DOHH2 (cell line): ENCODE measurements around the gene C16orf95.

Experiments
- H3F3A ChIP-seq: fragments of 200-600 bp; sonication (generic), shearing (Covaris generic); 2 replicates; pipeline ENCODE4 v1.6.0; 2016; ENCODE audit warnings: antibody characterized with exemption, mild to moderate bottlenecking; ENCODE audit not compliant: control insufficient read depth, insufficient read depth
- H3K27ac ChIP-seq: fragments of 200-600 bp; sonication (generic); 2 replicates; pipeline ENCODE4 v1.5.1; 2014; ENCODE audit warnings: low read depth, mild to moderate bottlenecking, low read length, moderate library complexity
- H3K27me3 ChIP-seq: fragments of 200-600 bp; sonication (generic); 2 replicates; pipeline ENCODE4 v1.6.1; 2014; ENCODE audit warnings: mild to moderate bottlenecking, low read length, mixed read lengths; ENCODE audit not compliant: control insufficient read depth
- H3K36me3 ChIP-seq: fragments of 200-600 bp; sonication (generic); 2 replicates; pipeline ENCODE4 v1.6.1; 2014; ENCODE audit warnings: mild to moderate bottlenecking, low read length, moderate library complexity, mixed read lengths; ENCODE audit not compliant: control insufficient read depth
- H3K4me1 ChIP-seq: fragments of 200-600 bp; sonication (generic); 2 replicates; pipeline ENCODE4 v1.6.1; 2014; ENCODE audit warnings: mild to moderate bottlenecking, low read length, mixed read lengths; ENCODE audit not compliant: control insufficient read depth
- H3K4me2 ChIP-seq: fragments of 200-600 bp; sonication (generic); 2 replicates; pipeline ENCODE4 v1.6.0; 2014; ENCODE audit warnings: mild to moderate bottlenecking, low read length, moderate library complexity
- H3K4me3 ChIP-seq: fragments of 200-600 bp; sonication (generic); 2 replicates; pipeline ENCODE4 v1.5.1; 2014; ENCODE audit warnings: mild to moderate bottlenecking, low read length, mixed read lengths
- H3K79me2 ChIP-seq: fragments of 200-600 bp; sonication (generic); 2 replicates; pipeline ENCODE4 v1.6.1; 2014; ENCODE audit warnings: mild to moderate bottlenecking, low read length, mixed read lengths; ENCODE audit not compliant: control insufficient read depth
- H3K9me2 ChIP-seq: fragments of 200-600 bp; sonication (generic); replicated peaks from 2 replicates; pipeline ENCODE4 v1.6.1; 2014; ENCODE audit warnings: mild to moderate bottlenecking, low read length, mixed read lengths; ENCODE audit not compliant: control insufficient read depth
- H3K9me3 ChIP-seq: fragments of 200-600 bp; sonication (generic); 2 replicates; pipeline ENCODE4 v1.6.1; 2014; ENCODE audit warnings: antibody characterized with exemption, low read length, mixed read lengths; ENCODE audit not compliant: control insufficient read depth, insufficient read depth
- H4K20me1 ChIP-seq: fragments of 200-600 bp; sonication (generic); 2 replicates; pipeline ENCODE4 v1.6.0; 2014; ENCODE audit warnings: low read depth, mild to moderate bottlenecking, antibody characterized with exemption, low read length, moderate library complexity; ENCODE audit not compliant: control insufficient read depth, insufficient read depth
- CTCF ChIP-seq: fragments of 200-600 bp; sonication (generic); IDR thresholded peaks from one replicate; pipeline ENCODE4 v1.5.1; 2014; ENCODE audit warnings: antibody characterized with exemption, mild to moderate bottlenecking, low read depth, low read length; ENCODE audit not compliant: poor library complexity, severe bottlenecking
- EZH2phosphoT487 ChIP-seq: fragments of 200-600 bp; sonication (generic); IDR thresholded peaks from 2 replicates; pipeline ENCODE4 v1.6.1; 2017; ENCODE audit warnings: borderline replicate concordance, mild to moderate bottlenecking, antibody characterized with exemption, low read length, moderate library complexity, mixed read lengths

C16orf95 gene

DNA sequence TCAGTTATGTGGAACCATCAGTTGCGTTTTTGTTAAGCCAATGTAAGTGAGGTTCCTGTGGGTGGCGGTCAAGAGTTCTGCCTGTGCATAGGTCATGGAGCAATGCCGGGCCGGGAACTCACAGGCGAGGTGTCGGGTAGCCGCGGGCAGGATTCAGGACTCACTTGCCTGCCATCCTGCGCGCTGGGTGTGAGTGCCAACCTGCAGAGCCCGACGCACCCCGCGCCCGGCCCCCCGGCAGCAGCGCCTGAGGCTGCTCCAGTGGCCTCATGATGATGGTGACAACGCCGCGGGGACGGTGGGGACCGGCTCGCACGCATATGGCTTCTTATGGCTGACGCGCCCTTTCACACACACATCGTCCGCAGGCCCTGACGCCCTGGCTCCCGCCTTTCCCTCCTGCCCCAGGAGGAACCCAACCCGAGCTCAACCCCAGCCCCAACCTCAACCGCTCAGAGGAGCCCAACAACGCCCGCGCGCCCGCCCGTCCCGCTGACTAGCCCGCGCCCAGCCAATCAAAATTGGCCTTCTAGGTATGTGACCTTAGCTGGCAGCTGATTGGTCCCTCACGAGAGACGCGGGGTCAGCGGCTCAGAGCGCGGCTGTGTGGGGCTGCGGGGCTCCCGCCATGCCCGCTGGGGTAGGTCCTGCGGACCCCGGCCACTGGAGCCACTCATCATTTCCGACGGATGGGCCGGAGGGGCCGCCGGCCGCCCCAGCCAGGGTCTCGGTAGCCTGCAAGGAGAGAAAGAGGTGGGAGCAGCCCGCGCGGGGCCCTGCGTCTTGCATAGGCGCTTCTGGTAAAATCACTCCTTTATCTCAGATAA lies at the start of gene C16orf95:
Gene C16orf95, minus strand, starts transcription at position 470 of the 827 bp plus-strand sequence. Its CDS starts 150 bp downstream, at position 320.
- Histone ChIP-seq H3K9me3 (no peaks in the 10 kb centered on the region), H3K4me3 (peak within 1 kb of the TSS; percentile 87), H3K4me2 (peak within 1 kb of the TSS; percentile 88), H3K79me2 (peaks cover 33% of the 10 kb centered on the region), H4K20me1 (no peaks in the 10 kb centered on the region), H3K36me3 (peaks cover 19% of the 10 kb centered on the region), H3K9me2 (no peaks in the 10 kb centered on the region), H3K27ac (peak within 1 kb of the TSS; percentile 67), H3F3A (peaks cover 3% of the 10 kb centered on the region; the same call in 1 of the 2 replicates), H3K27me3 (no peaks in the 10 kb centered on the region), H3K4me1 (peaks cover 21% of the 10 kb centered on the region)
- TF ChIP-seq CTCF (peak; percentile 74), EZH2phosphoT487 (no peak)

DNA sequence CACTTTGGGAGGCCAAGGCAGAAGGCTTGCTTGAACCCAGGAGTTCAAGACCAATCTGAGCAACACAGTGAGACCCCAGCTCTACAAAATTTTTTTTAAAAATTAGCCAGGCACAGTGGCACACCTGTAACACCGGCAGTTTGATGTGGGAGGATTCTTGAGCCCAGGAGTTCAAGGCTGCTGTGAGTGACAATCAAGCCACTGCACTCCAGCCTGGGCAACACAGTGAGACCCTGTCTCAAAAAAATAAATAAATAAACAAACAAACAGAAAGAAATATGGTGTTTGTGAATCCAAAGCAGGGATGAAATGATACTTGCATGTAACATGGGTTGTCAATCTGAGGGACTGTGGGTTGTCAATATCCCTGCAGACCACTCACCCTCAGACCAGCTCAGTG lies 49.7 kb upstream of the C16orf95 start:
- TF ChIP-seq CTCF = no peak
- TF ChIP-seq EZH2phosphoT487 = no peak
- Histone ChIP-seq H3K4me1 (peaks cover 27% of the 10 kb centered on the region), H3K27ac (no peak overlapping the region)

DNA sequence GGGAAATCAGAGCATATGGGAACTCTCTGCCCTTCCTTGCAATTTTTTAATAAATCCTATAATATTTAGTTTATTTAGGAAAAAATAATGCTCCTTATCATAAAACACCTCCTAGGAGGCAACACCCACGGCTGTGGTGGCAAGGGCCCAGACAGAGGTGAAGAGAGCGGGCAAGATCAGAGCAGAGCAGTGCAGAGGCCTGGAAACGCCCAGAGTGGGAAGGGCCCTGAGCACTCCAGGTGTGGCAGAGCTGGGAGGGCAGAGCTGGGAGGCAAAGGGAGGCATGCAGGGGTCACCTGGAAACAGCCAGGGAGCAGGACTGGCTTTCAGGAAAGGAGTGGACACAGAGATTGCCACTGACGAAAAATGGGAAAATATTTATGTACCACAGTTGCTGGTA lies 49.1 kb upstream of the C16orf95 start:
- no peak overlapping the region for H3K4me2 ChIP-seq
- no peaks in the 10 kb centered on the region for H3K27me3 ChIP-seq
- TF ChIP-seq CTCF (no peak), EZH2phosphoT487 (no peak)
- peaks cover 2% of the 10 kb centered on the region; the same call in 1 of the 2 replicates for H3F3A ChIP-seq
- no peak overlapping the region for H3K27ac ChIP-seq
- peaks cover 15% of the 10 kb centered on the region for H4K20me1 ChIP-seq
- no peak overlapping the region for H3K4me3 ChIP-seq
- peaks cover 28% of the 10 kb centered on the region for H3K36me3 ChIP-seq
- peaks cover 75% of the 10 kb centered on the region for H3K79me2 ChIP-seq
- no peaks in the 10 kb centered on the region for H3K9me2 ChIP-seq
- H3K9me3 ChIP-seq = no peaks in the 10 kb centered on the region
- peaks cover 27% of the 10 kb centered on the region for H3K4me1 ChIP-seq

More for the DNA sequence above, 49.7 kb upstream of the C16orf95 start:
- H3K9me2 ChIP-seq = no peaks in the 10 kb centered on the region
- no peaks in the 10 kb centered on the region for H3K27me3 ChIP-seq
- peaks cover 81% of the 10 kb centered on the region for H3K79me2 ChIP-seq
- peaks cover 15% of the 10 kb centered on the region for H4K20me1 ChIP-seq
- no peaks in the 10 kb centered on the region for H3K9me3 ChIP-seq
- no peak overlapping the region for H3K4me2 ChIP-seq
- H3K4me3 ChIP-seq = no peak overlapping the region
- peaks cover 2% of the 10 kb centered on the region; the same call in 1 of the 2 replicates for H3F3A ChIP-seq
- H3K36me3 ChIP-seq = peaks cover 23% of the 10 kb centered on the region
